Placental pericyte (primary cell): ENCODE measurements around the gene RELL1. TPM values are rescaled to one million over a fixed set of nuclear protein-coding genes. Genes with fewer than 3 reads are reported as not detected.

Source experiments
- small RNA-seq: library from RNA; depleted of rRNA; stranded (forward); fragments of <200 nt; gene quantifications from one replicate; pipeline ENCODE3, GENCODE V24; 2012; ENCODE audit warnings: low replicate concordance
- total RNA-seq: library from RNA; depleted of rRNA; stranded (reverse); fragments of >200 nt; gene quantifications from 2 replicates; pipeline ENCODE4 v1.2.3, GENCODE V29; 2012

The RELL1 gene, protein sequence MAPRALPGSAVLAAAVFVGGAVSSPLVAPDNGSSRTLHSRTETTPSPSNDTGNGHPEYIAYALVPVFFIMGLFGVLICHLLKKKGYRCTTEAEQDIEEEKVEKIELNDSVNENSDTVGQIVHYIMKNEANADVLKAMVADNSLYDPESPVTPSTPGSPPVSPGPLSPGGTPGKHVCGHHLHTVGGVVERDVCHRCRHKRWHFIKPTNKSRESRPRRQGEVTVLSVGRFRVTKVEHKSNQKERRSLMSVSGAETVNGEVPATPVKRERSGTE
- total RNA-seq: 95.9 and 143 TPM in 2 replicates

DNA sequence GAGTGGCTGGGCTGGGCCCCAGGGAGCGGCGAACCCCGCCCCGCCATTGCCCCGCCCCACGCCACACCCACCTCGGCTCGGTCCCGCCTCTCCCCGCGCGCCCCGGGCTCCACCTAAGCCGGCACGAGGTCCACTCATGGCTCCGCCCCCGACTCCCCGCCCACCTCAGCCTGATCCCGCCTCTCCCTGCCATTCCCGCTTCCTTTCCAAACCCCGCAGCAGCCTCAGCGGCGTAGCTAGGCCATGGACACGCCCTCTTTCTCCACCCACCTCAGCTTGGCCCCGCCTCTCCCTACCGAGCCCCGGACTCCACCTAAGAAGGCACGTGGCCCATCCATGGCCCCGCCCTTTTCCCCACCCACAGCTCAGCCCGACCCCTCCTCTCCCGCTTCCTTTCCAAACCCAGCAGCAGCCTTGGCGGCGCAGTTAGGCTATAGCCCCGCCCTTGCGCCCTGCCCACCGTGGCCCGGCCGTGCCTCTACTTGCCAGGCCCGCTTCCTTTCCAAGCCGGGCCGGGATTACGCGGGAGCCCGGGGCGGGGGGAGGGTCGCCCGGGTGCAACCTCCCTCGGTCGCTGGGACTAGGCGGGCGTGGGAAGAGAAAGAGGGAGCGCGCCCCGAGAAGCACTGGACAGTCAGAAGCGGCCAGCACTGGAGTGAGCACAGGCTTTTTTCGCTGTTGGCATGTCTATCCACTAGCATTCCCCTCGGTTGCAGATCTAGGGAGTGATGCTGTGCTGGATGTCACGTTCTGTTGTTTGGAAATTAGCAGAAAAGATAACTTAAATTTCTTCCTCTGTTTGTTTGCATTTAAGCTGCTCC lies at the start of gene RELL1:
Gene RELL1 (minus strand): TSS at position 4 of the 821 bp plus-strand sequence. CDS start 89 bp downstream, outside the sequence.

Small RNAs within 50 kb of the gene (small RNA-seq; reads per million reads assigned to genes)
- not detected for gene RF00019

Other genes starting within 250 kb of the RELL1 start
- 10.5 and 27.5 TPM in 2 replicates for gene PGM2, start 140.3 kb upstream of the RELL1 start, total RNA-seq
- gene TBC1D1, start 204.7 kb upstream of the RELL1 start, total RNA-seq: 35.9 and 118 TPM in 2 replicates